Measurements from ENCODE around the gene HEXA.

Gene HEXA

GRCh38 chr15:72372361-72372760 is 3.5 kb downstream of the HEXA start:
- no peak for DNase-seq

- DNase-seq: no peak
These were observed 5.8 kb downstream of the HEXA start for GRCh38 chr15:72369964-72370363.

GRCh38 chr15:72368899-72369298 is 6.9 kb downstream of the HEXA start:
- DNase-seq: no peak

DNA sequence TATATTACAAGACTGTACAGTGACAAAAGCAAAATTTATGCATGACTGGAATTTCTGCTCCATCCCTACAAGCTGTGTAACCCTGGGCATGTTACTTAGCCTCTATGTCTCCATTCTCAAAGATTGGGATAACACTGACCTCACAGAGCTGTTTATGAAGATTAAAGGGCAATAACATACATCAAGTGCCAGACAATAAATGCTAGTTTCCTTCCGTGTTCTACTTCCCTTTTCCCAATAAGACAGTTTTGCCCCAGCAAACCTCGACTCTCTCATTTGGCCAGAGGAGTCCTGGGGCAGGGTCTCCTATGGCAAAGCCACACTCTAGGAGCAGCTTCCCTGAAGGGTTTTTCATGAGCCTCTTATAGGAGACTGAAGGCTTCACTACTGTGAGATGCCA is 7.5 kb downstream of the HEXA start:
- DNase-seq: no peak

DNA sequence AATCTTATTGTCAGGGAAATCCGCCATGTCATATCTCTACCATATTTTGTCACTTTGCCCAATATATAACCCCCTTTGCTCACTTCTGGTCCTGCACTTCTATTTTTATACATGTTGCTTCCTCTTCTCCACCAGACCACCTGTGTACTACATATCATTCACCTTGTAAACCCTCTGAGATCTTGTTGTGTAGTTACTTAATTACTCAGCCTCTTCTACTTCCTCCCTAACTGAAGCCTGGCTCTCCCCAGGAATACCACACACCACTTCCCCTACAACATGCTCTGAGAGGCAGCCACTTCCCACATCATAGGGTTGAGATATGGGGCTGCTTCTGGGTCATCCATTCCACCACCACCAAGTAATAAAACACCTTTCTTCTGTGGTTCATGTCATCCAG is 10.0 kb downstream of the HEXA start:
- DNase-seq: no peak

DNA sequence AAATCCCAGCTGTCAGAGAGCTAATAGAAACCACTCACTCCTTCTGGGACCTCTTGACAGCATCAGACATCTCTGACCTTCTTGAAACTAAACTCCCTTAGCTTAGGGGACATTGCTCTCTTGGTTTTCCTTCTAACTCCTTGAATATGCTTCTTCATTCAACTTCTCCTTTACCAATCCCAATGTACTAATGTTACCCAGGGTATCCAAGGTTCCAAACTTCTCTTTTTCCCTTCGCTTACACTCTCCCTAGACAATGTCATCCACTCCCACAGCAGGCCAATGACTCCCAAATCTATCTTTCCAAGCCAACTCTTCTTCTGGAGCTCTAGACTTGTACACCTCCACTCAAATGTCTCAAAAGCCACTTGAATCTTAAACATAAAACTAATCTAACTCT is 14.6 kb downstream of the HEXA start:
- no peak for DNase-seq

- no peak for DNase-seq
These were observed 17.1 kb downstream of the HEXA start for GRCh38 chr15:72358650-72359171.

DNA sequence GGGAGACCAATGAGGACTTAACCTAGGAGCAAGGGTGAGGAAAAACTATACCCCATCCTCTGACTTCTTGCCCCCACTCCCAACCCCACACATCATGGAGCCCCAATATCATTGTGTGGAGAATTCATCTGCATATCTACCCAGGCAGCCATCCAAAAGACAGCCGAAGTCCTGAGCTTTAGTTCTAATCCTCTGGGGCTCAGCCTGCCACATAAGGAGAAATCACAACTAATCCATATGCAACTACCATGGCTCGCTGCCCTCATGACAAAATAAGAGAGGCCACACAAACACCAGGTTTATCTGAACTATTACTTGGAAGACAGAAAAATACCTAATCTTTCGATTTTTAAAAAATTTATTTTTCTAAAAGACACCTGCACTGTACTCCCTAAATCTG is 17.7 kb downstream of the HEXA start:
- DNase-seq: no peak

DNA sequence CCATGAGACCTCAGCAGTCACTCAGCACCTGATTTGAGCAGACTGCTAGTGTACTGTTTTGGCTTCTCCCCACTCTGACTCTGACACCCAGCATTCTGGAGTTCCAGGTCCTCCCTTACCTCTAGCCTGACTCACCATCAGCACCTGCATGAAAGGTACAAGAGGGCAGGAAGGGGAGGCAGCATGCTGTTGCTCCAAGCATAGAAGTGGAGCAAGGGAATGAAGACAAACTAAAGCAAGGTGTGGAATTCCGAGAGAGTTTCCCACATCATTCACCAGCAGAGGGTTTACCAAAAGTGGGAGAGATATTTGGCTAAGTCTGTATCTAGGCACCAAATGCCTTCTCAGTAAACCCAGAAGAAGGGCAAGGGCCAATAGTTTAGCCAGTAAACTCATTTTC is 21.3 kb downstream of the HEXA start:
- no peak for DNase-seq

GRCh38 chr15:72353266-72353665 is 22.5 kb downstream of the HEXA start:
- no peak for DNase-seq

DNA sequence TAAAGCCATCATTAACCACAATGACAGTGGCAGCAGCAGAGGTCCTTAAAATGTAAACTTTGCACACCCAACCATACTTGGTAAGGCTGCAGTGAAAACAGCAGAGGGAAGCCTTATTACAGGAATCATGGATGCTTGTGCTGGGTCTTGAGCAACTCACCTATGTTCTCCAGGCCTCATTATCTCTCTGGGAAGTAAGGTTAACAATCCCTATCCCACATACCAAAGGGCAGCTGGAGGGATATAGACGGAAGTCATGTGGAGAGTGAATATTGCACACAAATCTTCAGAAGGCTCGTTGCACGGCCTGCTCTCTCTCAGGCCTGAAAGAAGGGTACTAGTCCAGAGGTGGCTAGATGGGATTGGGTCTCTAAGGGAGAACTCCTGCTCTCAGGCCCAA is 30.0 kb downstream of the HEXA start:
- DNase-seq: no peak

DNA sequence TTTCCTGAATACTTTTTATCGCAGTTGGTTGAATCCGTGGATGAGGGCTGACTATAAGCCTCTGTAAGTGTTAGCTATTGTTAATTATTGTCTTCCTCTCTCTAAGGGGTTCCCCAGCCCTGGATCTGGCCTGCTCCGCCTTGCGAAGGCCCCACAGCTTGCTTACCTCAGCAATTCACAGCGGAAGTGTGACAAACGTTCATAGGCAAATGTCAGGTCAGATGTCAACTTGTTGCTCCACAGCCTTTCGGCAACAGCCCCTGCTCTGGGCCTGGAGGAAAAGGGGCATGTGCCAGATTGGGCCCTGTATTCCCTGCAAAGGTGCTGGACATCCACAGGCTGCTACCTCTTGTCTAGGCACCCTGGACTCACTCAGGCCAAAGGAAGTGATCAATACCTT is 30.5 kb downstream of the HEXA start:
- DNase-seq: no peak

DNA sequence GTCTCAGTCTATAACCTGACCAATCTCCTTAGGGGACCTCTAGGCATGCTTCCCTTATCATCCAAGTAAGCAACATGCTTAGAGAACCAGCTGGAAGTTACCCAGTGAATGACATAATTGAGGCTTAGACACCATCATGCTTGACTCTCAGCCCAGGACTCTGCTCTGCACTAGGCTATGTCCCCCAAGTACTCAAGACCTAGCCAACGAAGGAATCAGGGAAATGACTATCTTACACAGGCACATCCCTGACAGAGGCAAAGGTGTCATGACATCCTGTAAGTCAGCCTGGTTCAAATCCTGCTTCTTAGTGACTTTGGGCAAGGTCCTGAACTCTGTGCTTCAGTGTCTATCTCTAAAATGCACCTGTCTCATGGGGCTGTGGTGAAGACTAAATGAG is 31.2 kb downstream of the HEXA start:
- no peak for DNase-seq

- DNase-seq: no peak
These were observed 33.4 kb downstream of the HEXA start for GRCh38 chr15:72342385-72342784.

DNA sequence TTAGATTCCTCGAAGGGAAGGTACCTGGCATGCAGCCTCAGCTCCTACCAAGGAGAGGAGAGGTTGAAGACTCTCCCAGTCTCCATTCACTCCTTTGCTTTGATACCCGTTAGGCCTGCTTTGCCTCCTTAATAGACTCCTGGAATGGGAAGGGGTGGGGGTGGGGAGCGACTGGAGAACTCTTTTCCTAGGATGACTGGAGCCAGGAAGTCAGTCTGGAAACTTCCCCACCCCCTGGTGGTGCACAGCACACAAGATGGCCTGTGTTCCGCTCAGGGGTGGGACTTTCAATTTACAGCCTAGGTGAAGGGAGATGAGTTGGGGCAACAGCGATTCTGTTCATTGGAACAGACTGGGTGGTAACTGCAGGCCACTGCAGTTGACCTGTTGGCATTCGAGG is 34.5 kb downstream of the HEXA start:
- no peak for DNase-seq

DNA sequence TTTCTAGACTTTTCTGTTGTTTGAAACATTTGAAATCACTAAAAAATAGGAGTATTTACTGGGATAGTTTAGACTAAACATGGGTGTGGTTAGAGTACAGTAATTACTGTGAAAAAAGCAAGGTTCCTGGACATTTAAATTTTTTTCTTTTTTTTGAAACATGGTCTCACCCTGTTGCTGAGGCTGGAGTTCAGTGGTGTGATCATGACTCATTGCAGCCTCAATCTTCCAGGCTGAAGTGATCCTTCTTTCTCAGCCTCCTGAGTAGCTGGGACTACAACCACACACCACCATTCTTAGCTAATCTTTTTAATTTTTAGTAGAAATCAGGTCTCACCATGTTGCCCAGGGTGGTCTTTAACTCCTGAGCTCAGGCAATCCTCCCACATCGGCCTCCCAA is 35.4 kb downstream of the HEXA start:
- no peak for DNase-seq

DNA sequence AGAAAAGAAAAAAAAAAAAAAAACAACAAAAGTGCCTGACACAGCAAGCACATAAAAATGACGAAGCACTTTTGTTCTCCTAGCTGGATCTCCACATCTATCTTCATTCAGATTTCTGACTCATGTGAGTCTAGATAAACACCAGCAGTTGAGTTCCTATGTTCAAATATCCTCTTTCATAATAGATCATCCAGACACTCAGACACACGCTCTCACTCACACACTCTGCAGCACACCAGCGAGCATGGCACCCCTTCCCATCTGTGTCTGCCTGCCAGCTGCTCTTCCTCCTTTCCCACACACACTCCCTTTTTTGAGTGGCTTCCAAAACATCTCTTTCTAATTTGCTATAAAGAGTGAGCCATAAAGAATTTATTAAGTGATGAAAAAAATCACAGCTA is 36.0 kb downstream of the HEXA start:
- DNase-seq: peak; percentile 69

DNA sequence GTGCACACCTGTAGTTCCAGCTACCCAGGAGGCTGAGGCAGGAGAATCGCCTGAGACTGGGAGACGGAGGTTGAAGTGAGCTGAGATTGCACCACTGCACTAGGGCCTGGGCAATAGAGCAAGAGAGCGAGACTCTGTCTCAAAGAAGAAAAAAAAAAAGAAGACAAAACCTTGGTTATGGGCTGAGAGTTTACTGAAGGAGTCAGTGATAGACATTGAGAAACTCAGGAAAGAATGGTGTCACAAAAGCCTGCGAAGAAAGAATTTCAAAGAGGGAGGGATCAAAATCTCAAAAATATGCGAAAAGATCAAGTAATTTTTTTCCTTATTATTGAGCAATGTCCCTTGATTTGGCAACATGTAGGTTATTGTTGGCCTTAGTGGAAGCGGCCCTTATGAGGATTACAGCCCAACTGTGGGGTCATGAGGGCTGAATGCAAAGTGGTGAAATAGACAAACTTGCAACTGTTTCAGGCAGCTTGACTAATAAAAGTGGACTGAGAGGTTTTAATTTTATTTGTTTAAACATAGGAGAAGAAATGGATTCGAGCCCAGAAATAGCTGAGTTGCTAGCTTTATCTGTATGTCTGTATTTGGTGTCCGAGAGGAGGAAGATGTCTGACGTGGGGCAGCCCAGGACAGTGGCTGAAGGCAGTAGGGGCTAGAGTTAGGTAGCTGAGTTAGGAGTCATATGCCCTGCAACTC is 37.0 kb downstream of the HEXA start:
- no peak for DNase-seq

- no peak for DNase-seq
These were observed 37.7 kb downstream of the HEXA start for GRCh38 chr15:72338148-72338547.

GRCh38 chr15:72334842-72335241 is 41.0 kb downstream of the HEXA start:
- no peak for DNase-seq

- no peak for DNase-seq
These were observed 44.8 kb downstream of the HEXA start for GRCh38 chr15:72331021-72331420.

DNA sequence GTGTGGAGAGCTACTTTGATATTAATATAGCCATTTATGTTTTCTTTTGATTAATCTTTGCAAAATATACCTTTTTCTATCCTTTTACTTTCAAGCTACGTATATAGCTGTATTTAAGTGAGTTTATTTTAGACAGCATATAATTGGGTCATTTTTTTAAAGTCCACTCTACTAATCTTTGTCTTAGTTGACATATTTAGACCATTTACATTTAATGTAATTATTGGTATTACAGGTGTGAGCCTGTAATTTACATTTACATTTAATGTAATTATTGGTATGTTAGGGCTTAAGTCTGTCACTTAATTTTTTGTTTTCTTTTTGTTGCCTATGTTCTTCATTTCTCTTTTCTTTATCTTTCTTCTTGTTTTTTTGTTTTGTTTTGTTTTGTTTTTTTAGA is 52.1 kb downstream of the HEXA start:
- no peak for DNase-seq

DNA sequence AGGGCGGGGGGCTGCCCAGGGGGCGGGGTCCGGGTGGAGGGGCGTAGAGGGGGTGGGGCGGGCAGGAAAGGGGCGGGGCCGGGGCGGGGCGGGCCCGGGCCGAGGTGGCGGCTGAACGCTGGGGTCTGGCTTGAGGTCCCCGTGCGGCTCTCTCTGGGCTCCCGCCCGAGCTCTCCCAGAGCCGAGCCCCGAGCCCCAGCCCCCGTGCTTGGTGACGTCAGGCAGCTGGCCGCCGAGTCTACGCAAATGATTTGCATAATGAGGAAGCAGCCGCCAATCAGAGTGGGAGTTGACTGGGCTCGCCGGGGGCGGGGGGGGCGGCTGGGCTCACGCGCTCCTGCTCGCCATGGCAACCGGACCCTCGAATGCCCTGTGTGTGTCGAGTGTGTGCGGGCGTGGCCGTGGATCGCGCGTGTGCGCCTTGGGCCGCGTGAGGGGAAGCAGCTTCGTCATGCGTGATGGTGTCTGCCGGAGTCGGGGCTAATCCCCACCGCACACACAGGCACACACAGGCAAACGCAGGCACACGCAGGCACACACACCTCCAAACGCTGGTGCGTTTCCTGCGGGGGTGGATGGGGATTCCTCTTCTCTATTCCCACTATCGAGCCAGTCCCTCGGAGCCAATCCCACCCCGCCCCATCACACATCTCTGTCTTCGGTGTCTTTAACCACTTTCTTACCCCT is 55.7 kb downstream of the HEXA start, which contains the start of gene CELF6:
TSS of gene CELF6 (minus strand) at position 173 of the 687 bp plus-strand sequence. CDS start 283 bp downstream, outside the sequence.
- DNase-seq: peak; percentile 69

DNA sequence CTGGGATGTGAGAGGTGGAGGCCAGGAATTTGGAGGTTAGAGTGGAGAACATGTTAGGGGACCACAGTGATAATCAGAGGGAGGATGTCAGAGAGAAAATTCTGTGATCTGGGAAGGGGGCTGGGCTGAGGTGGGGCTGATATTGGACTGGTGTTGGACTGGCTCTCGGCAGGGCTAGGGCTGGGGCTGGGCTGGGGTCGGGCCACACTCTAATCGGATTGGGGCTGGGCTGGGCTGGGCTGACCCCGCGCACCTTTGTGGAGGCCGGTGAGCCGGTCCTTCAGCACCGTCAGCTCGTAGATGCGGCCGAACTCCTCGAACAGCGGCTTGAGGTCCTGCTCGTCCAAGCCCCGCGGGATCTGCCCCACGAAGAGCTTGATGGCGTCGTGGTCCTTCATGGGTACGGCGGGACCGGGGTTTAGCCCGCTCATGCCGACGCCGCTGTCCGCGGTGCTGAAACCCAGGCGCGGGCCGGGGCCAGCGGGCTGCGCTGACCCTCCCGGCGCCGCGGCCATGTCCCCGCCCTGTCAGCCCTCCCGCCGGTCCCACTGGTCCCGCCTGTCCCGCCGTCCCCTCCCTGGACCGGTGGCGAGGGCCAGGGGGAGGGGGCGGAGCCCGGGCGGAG is 56.3 kb downstream of the HEXA start:
- DNase-seq: no peak

All from DMS153 (cell line).